Upper lobe of left lung (tissue), 6 donors: Measurements from ENCODE around the gene ATP11A. TPM values are rescaled to one million over a fixed set of nuclear protein-coding genes. Genes with fewer than 3 reads are reported as not detected.

Experiments used
- ATAC-seq, 2 donors: fragments of 200-7000 bp; cut with Tn5 transposase; one replicate each; pipeline ENCODE4 v1.9.1; 2022; ENCODE audit warnings: mild to moderate bottlenecking in 2 of 2, moderate library complexity in 2 of 2; ENCODE audit not compliant: low FRiP score in 2 of 2
- DNase-seq, 2 donors: peaks; one replicate each; pipeline ENCODE4 v3.0.0-alpha.2; 2019 to 2020
- H3K27ac ChIP-seq, 4 donors: fragments of 200-600 bp; sonication (generic); one replicate each; pipeline ENCODE4 v1.5.1; 2016 to 2019
- H3K27me3 ChIP-seq, 4 donors: fragments of 200-600 bp; sonication (generic); one replicate each; pipeline ENCODE4 v1.5.1; 2017 to 2019
- H3K36me3 ChIP-seq, 4 donors: fragments of 200-600 bp; sonication (generic); one replicate each; pipeline ENCODE4 v1.5.1; 2016 to 2019
- H3K4me1 ChIP-seq, 4 donors: fragments of 200-600 bp; sonication (generic); one replicate each; pipeline ENCODE4 v1.5.1; 2018 to 2019
- H3K4me3 ChIP-seq, 4 donors: fragments of 200-600 bp; sonication (generic); one replicate each; pipeline ENCODE4 v1.5.1; 2017 to 2019; ENCODE audit warnings: mild to moderate bottlenecking in 2 of 4, moderate library complexity in 1 of 4
- H3K9me3 ChIP-seq, 4 donors: fragments of 200-600 bp; sonication (generic); one replicate each; pipeline ENCODE4 v1.5.1; 2018 to 2019
- EP300 ChIP-seq, 4 donors: sonication (generic); formaldehyde crosslinking; IDR thresholded peaks; one replicate each; pipeline ENCODE4 v1.5.1; 2017; ENCODE audit warnings: antibody characterized with exemption in 4 of 4, control low read depth in 2 of 4
- POLR2A ChIP-seq, 4 donors: fragments of 450-650 bp; IDR thresholded peaks; one replicate each; pipeline ENCODE4 v1.5.1; 2016 to 2017; ENCODE audit warnings: antibody characterized with exemption in 4 of 4, mild to moderate bottlenecking in 2 of 4
- POLR2AphosphoS5 ChIP-seq, 2 donors: sonication (generic); formaldehyde crosslinking; IDR thresholded peaks; one replicate each; pipeline ENCODE4 v1.5.1; 2017; ENCODE audit warnings: antibody characterized with exemption in 2 of 2
- WGBS, 2 donors: methylation state at CpG; one replicate each; pipeline ENCODE4 v1.1.5; 2017 to 2018; 5-methylcytosine and 5-hydroxymethylcytosine counted together
- total RNA-seq, 6 donors: library from RNA; depleted of rRNA in 4 of 6; stranded (reverse); fragments of >200 nt in 4 of 6; gene quantifications; one replicate each; pipeline versions ENCODE4 v1.1.0 to v1.2.1, GENCODE V29; 2016 to 2021
- TF ChIP-seq, protein P1 (sequence below), 6 experiments: fragments of 450-650 bp in 4 of 6; fragments of 200-600 bp in 2 of 6; sonication (generic) in 2 of 6; IDR thresholded peaks; one replicate each; pipeline ENCODE4 v1.5.1; 2016 to 2019; ENCODE audit warnings: antibody characterized with exemption in 6 of 6
- donor health status: DM: no; HTN: no; CAD: no; lungs with moderate emphysema.
- donor health status: DM: no; HTN: yes; CAD: no; lungs with severe emphysema.

ATP11A gene
- total RNA-seq, 6 donors from 2014 or later: 159 to 285 (median 260) TPM

DNA sequence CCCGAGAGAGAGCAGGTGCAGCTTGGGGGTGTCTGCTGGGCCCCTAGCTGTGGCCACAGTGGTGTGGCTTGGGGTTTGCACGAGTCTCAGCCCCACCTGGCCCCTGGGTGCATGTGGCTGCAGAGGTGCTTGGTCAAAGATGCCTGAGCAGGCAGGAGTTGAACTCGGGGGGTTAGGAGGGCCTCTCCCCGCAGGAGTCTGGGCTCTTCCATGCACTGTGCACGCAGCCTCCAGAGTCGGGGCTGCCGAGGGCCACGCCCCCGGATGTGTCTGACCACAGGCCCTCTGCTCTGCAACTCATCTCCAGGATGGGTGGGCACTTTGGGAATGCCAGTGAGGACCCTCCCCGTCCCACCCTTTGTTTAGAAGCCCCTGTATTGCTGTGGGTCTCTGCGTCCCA lies 187.7 kb downstream of the ATP11A start:
- Histone ChIP-seq H3K9me3 (no peaks in the 10 kb centered on the region), H3K27ac (no peak overlapping the region), H3K4me1 (peaks cover 0 to 11% (median 5%) of the 10 kb centered on the region in 4 donors), H3K4me3 (no peak overlapping the region), H3K36me3 (peaks cover 12 to 86% (median 70%) of the 10 kb centered on the region in 4 donors), H3K27me3 (no peaks in the 10 kb centered on the region)
- TF ChIP-seq EP300 (IDR thresholded peaks at IDR 0.05): no peak
- no peak for TF ChIP-seq POLR2AphosphoS5 (IDR thresholded peaks at IDR 0.05)
- TF ChIP-seq POLR2A (IDR thresholded peaks at IDR 0.05): no peak
- WGBS, 2 donors: 87% methylated on average over 11 of the region's 11 CpGs; no CpG with 5 or more reads in 1 of the 2 donors
- DNase-seq (no peak), ATAC-seq (no peak)

DNA sequence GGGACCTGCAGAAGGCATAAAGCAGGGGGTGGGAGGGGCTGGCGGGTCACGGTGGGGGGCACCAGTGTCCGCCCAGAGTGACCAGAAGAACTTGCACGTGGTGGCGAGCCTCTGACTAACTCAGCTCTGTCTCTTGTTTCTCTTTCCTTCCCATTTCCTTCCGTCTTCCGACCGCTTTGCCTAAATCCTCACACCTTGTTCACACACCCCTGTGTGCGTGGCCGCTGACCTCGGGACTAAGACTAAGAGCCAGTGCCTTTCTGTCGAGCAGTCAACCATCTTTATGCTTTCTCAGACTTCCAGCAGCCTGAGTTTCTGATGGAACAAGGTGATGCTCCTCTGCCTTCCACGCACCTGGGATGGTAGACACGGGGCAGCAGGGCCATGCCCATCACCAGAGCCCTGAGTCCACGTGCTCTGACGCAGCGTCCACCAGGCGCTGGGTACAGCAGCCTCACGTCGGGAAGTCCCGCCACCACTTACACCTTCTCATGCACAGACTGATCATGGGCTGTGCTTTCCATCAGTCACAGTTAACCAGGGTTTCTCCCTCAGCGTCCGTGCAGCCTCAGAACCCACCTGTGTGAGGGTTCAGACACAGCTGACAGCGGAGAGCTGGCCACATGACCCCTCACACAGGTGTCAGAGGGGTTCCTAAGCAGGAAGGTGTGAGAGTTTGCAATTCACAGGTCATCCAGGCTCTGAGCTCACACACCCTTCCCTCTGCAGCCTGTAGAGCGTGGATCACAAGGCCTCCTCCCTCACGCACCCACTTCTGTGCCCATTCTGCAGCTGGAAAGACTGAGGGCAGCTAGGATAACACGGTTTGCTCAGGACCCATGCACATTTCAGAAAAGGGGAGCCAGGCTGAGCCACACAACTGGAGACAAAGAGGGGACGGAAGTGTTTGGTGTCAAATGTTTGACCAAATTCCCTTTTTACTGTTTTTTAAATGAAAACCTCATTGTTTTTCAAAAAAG lies 188.4 kb downstream of the ATP11A start:
- 94 to 95% methylated on average over 28 of the region's 28 CpGs for WGBS, 2 donors
- ATAC-seq: no peak
- Histone ChIP-seq H3K4me3 (no peak overlapping the region), H3K36me3 (peaks cover 15 to 94% (median 73%) of the 10 kb centered on the region in 4 donors), H3K4me1 (peaks cover 0 to 11% (median 5%) of the 10 kb centered on the region in 4 donors), H3K27me3 (no peaks in the 10 kb centered on the region), H3K27ac (no peak overlapping the region), H3K9me3 (no peaks in the 10 kb centered on the region)
- DNase-seq: no peak
- TF ChIP-seq EP300 (IDR thresholded peaks at IDR 0.05): no peak
- TF ChIP-seq, protein P1, sequence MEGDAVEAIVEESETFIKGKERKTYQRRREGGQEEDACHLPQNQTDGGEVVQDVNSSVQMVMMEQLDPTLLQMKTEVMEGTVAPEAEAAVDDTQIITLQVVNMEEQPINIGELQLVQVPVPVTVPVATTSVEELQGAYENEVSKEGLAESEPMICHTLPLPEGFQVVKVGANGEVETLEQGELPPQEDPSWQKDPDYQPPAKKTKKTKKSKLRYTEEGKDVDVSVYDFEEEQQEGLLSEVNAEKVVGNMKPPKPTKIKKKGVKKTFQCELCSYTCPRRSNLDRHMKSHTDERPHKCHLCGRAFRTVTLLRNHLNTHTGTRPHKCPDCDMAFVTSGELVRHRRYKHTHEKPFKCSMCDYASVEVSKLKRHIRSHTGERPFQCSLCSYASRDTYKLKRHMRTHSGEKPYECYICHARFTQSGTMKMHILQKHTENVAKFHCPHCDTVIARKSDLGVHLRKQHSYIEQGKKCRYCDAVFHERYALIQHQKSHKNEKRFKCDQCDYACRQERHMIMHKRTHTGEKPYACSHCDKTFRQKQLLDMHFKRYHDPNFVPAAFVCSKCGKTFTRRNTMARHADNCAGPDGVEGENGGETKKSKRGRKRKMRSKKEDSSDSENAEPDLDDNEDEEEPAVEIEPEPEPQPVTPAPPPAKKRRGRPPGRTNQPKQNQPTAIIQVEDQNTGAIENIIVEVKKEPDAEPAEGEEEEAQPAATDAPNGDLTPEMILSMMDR (IDR thresholded peaks at IDR 0.05): no peak
- TF ChIP-seq POLR2AphosphoS5 (IDR thresholded peaks at IDR 0.05): no peak
- no peak for TF ChIP-seq POLR2A (IDR thresholded peaks at IDR 0.05)

DNA sequence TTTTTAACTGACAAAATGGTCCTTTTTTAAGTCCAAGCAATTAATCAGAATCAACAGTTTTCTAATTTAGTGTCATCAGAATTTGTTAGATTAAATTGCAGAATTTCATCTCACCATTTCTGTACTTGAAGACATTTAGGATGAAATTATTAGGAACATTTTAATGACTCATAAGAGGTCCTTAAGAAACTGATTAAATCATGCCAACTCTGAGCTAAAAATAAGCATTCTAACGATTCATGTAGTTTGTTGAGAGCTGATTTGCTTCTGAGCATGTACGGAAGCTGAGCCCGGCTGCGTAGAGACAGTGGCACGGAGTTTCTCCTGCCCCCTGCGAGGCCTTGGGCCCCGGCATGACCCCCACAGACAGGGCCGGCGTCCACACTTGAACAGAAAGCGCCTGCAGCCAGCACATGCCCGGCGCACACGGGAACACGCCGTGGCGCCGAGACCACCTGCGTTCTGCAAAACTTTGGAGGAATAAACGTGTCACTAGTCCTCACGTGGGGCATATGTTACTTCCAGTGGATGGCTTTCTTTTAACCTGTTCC lies 189.5 kb downstream of the ATP11A start:
- DNase-seq (no peak), ATAC-seq (no peak)
- 83 to 84% methylated on average over 20 of the region's 20 CpGs for WGBS, 2 donors

DNA sequence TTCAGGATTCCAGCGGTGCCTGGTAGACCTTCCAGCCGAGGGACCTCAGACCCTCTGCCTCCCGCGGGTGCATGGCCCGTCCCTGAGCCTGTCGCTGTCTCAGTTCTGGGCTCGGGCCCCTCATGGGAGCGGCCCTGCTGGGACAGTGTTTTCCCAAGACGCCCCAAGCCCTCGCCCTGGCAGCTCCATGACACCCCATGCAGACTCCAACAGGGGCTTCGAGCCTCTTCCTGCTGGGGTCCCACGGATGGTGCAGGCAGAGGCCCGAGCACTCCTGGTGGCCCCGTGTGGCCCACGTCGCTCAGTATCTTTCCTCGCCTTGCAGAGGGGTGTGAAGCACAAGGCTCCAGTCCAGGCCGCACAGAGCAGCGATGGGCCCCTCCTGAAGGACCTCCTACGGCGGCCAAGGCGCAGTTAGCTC lies 190.4 kb downstream of the ATP11A start:
- H3K4me1 ChIP-seq: no peaks in the 10 kb centered on the region
- WGBS, 2 donors: 94% methylated on average over 19 of the region's 22 CpGs; no CpG with 5 or more reads in 1 of the 2 donors
- TF ChIP-seq EP300 (IDR thresholded peaks at IDR 0.05) (no peak), POLR2AphosphoS5 (IDR thresholded peaks at IDR 0.05) (no peak), POLR2A (IDR thresholded peaks at IDR 0.05) (no peak)
- TF ChIP-seq, protein P1 (IDR thresholded peaks at IDR 0.05): no peak
- H3K4me3 ChIP-seq: no peak overlapping the region
- H3K27me3 ChIP-seq: no peaks in the 10 kb centered on the region
- ATAC-seq: no peak
- DNase-seq: no peak
- H3K27ac ChIP-seq: no peak overlapping the region
- peaks cover 15 to 95% (median 71%) of the 10 kb centered on the region in 4 donors for H3K36me3 ChIP-seq
- H3K9me3 ChIP-seq: no peaks in the 10 kb centered on the region

More for the DNA sequence above, 189.5 kb downstream of the ATP11A start:
- TF ChIP-seq, protein P1 (IDR thresholded peaks at IDR 0.05): no peak
- TF ChIP-seq POLR2AphosphoS5 (IDR thresholded peaks at IDR 0.05) (no peak), EP300 (IDR thresholded peaks at IDR 0.05) (no peak), POLR2A (IDR thresholded peaks at IDR 0.05) (no peak)
- peaks cover 0 to 6% (median 1%) of the 10 kb centered on the region in 4 donors for H3K4me1 ChIP-seq
- H3K9me3 ChIP-seq: no peaks in the 10 kb centered on the region
- H3K27me3 ChIP-seq: no peaks in the 10 kb centered on the region
- no peak overlapping the region for H3K4me3 ChIP-seq
- H3K36me3 ChIP-seq: peaks cover 15 to 92% (median 73%) of the 10 kb centered on the region in 4 donors
- no peak overlapping the region for H3K27ac ChIP-seq

DNA sequence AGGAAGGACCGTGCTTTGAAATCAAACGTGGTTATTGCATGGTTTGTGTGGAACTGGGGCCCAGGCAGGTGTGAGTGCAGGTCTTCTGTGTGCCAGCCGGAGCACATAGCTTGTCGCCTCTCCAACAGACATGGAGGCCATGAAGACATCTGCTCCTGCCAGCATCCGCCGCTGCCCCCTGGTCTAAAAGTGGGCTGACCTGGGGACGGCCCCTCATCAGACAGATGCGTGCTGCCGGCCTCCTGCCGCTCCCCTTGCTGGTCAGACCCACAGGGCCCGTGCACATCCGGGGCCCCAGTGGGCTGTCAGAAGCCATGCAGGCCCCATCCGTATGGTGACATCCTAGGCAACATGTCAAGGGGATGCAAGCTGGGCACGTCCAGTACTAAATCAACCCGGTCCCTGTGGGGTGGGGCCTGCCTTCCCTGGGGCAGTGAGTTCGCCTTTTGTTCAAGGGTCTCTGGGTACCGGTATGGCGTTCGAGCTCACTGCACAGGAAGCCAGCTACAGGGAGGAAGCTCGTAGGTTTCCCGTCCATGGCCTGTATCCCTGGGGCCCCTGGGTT lies 191.2 kb downstream of the ATP11A start:
- peaks cover 15 to 89% (median 65%) of the 10 kb centered on the region in 4 donors for H3K36me3 ChIP-seq

More for the DNA sequence above, 191.2 kb downstream of the ATP11A start:
- ATAC-seq (no peak), DNase-seq (peak in 1 of 2 donors; percentile 20)
- H3K27me3 ChIP-seq: no peaks in the 10 kb centered on the region
- WGBS, 2 donors: 93 to 94% methylated on average over 8 to 21 of the region's 21 CpGs
- H3K4me3 ChIP-seq: no peak overlapping the region
- no peak overlapping the region for H3K27ac ChIP-seq
- no peaks in the 10 kb centered on the region for H3K9me3 ChIP-seq
- TF ChIP-seq, protein P1 (IDR thresholded peaks at IDR 0.05): no peak
- no peak for TF ChIP-seq POLR2AphosphoS5 (IDR thresholded peaks at IDR 0.05)
- H3K4me1 ChIP-seq: peaks cover 3 to 6% (median 6%) of the 10 kb centered on the region in 4 donors
